Measurements from ENCODE around the gene FBXO11. TPM values are rescaled to one million over a fixed set of nuclear protein-coding genes. Genes with fewer than 3 reads are reported as not detected.

The FBXO11 gene
- total and polyA plus RNA-seq, 10 of the 15 experiments (the other 5 are each of a cell fraction or from before 2014, with no cell fraction given): 5.9 to 38.9 (median 22.5) TPM

DNA sequence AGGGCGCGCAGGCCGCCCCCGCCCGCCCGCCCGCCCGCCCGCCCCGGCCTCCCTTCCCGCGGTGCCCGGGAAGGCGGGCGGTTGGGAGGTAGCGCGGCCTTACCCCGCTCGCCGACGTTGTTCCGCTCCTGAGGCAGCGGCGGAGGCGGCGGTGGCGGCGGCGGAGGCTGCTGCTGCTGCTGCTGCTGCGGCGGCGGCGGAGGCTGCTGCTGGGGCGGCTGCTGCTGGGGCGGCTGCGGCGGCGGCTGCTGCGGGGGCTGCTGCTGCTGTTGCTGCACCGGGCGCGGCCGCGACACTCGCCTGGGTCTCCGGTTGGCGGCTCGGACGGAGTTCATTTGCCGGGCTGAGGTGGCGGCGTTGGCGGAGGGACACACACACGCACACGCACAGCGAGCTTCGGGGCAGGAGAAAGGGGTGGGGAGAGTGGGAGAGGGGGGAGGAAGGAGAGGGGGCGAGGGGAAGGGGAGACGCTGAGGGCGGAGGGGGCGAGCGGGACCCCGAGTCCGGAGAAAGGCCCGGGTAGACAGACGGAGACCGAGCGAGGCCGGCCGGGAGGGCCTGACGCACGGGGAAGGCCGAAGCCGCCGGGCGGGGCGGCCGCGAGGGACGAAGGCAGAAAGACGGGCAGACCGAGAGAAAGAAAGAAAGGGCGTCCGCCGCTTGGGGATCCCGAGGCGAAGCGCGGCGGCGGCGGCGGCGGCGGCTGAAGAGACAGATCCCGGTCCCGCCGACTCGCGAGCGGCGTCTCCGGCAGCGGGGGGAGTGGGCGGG, 727 bp downstream of the FBXO11 start:
- no peak overlapping the region; the same call in 1 of the 2 replicates for H2AFZ ChIP-seq (ENCODE audit: control insufficient read depth, low read depth, low read length)
- BruUV-seq (replicated peaks): no TSS peak
- peak overlapping the region; percentile 95 for H3K27ac ChIP-seq (ENCODE audit: control insufficient read depth, insufficient read depth)
- no peak for FAIRE-seq
- ChIA-PET RAD21 (ENCODE audit: unreplicated experiment) (no interaction called here), CTCF (no interaction called here), POLR2A (no interaction called here), SMC1A (ENCODE audit: uncharacterized antibody, unreplicated experiment) (no interaction called here)
- H4K20me1 ChIP-seq (ENCODE audit: control insufficient read depth, insufficient read depth): peaks cover 3% of the 10 kb centered on the region; the same call in 1 of the 2 replicates
- no peaks in the 10 kb centered on the region for H3K9me3 ChIP-seq (replicated peaks; ENCODE audit: control insufficient read depth, insufficient read depth, low read length)
- peak overlapping the region; percentile 77 for H3K4me3 ChIP-seq
- H3K4me1 ChIP-seq (ENCODE audit: control insufficient read depth, insufficient read depth, low read length): no peaks in the 10 kb centered on the region
- in situ Hi-C loops (cut with MboI): loop anchor here (10.0 kb wide), 1 partner anchor 429 kb away; no protein-coding TSS in a partner anchor
- peak overlapping the region; percentile 92 for H3K9ac ChIP-seq (ENCODE audit: control insufficient read depth, insufficient read depth, low read length)
- no peak for DNase-seq (ENCODE audit: low read depth, low spot score)
- intact Hi-C loops (cut with micrococcal nuclease; ENCODE audit: unreplicated experiment): loop anchor here (1.0 to 5.0 kb wide), 3 partner anchors 43 to 512 kb away; no protein-coding TSS in a partner anchor
- H3K4me2 ChIP-seq (ENCODE audit: control insufficient read depth, insufficient read depth): no peak overlapping the region
- WGBS (ENCODE audit: insufficient coverage, insufficient replicate concordance, low lambda C conversion rate, missing lambda C conversion rate): 1% methylated on average over 24 of the region's 105 CpGs
- ATAC-seq: peak; percentile 26
- no peaks in the 10 kb centered on the region for H3K36me3 ChIP-seq (ENCODE audit: control insufficient read depth in 2 of 2, insufficient read depth in 2 of 2, low read length in 1 of 2)
- peaks cover 53% of the 10 kb centered on the region for H3K79me2 ChIP-seq (ENCODE audit: control insufficient read depth, insufficient read depth, low read length)
- no peaks in the 10 kb centered on the region for H3K27me3 ChIP-seq (replicated peaks in 1 of 2; ENCODE audit: control insufficient read depth in 2 of 2, insufficient read depth in 2 of 2, low read length in 1 of 2)
- TF ChIP-seq BRCA1 (IDR thresholded peaks at IDR 0.05; ENCODE audit: low read depth, low read length): no peak
- TF ChIP-seq SMAD5 (IDR thresholded peaks at IDR 0.05; ENCODE audit: low read depth): no peak
- TF ChIP-seq MYC (IDR thresholded peaks at IDR 0.05; ENCODE audit: insufficient read depth, insufficient read length, insufficient replicate concordance, low read length, severe bottlenecking): no peak
- TF ChIP-seq IRF4 (IDR thresholded peaks at IDR 0.05; ENCODE audit: low read depth, low read length): no peak
- TF ChIP-seq, protein P1, sequence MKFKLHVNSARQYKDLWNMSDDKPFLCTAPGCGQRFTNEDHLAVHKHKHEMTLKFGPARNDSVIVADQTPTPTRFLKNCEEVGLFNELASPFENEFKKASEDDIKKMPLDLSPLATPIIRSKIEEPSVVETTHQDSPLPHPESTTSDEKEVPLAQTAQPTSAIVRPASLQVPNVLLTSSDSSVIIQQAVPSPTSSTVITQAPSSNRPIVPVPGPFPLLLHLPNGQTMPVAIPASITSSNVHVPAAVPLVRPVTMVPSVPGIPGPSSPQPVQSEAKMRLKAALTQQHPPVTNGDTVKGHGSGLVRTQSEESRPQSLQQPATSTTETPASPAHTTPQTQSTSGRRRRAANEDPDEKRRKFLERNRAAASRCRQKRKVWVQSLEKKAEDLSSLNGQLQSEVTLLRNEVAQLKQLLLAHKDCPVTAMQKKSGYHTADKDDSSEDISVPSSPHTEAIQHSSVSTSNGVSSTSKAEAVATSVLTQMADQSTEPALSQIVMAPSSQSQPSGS (IDR thresholded peaks at IDR 0.05; ENCODE audit: low read length): no peak
- no peak for TF ChIP-seq RAD21 (IDR thresholded peaks at IDR 0.05; ENCODE audit: insufficient read depth, low read depth, low read length)
- no peak for TF ChIP-seq NR2C1 (IDR thresholded peaks at IDR 0.05)
- no peak for TF ChIP-seq YBX1 (IDR thresholded peaks at IDR 0.05)
- TF ChIP-seq, protein P2, sequence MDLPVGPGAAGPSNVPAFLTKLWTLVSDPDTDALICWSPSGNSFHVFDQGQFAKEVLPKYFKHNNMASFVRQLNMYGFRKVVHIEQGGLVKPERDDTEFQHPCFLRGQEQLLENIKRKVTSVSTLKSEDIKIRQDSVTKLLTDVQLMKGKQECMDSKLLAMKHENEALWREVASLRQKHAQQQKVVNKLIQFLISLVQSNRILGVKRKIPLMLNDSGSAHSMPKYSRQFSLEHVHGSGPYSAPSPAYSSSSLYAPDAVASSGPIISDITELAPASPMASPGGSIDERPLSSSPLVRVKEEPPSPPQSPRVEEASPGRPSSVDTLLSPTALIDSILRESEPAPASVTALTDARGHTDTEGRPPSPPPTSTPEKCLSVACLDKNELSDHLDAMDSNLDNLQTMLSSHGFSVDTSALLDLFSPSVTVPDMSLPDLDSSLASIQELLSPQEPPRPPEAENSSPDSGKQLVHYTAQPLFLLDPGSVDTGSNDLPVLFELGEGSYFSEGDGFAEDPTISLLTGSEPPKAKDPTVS (IDR thresholded peaks at IDR 0.05; ENCODE audit: low read depth, low read length): no peak
- TF ChIP-seq, protein P3, sequence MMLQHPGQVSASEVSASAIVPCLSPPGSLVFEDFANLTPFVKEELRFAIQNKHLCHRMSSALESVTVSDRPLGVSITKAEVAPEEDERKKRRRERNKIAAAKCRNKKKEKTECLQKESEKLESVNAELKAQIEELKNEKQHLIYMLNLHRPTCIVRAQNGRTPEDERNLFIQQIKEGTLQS (IDR thresholded peaks at IDR 0.05; ENCODE audit: borderline replicate concordance, extremely low read depth, low read depth, low read length): no peak
- TF ChIP-seq MEF2B (IDR thresholded peaks at IDR 0.05; ENCODE audit: partially characterized antibody, poor library complexity, severe bottlenecking): no peak
- no peak for TF ChIP-seq TCF3 (IDR thresholded peaks at IDR 0.05; ENCODE audit: borderline replicate concordance, insufficient read depth, low read depth, low read length)
- no peak for TF ChIP-seq PAX5 (IDR thresholded peaks at IDR 0.05; ENCODE audit: borderline replicate concordance, low read depth, low read length)
- no peak for TF ChIP-seq MXI1 (IDR thresholded peaks at IDR 0.05; ENCODE audit: low read depth, low read length)
- no peak for TF ChIP-seq PAX8 (IDR thresholded peaks at IDR 0.05)
- no peak for TF ChIP-seq RUNX3 (IDR thresholded peaks at IDR 0.05; ENCODE audit: low read length)
- no peak for TF ChIP-seq HDAC2 (IDR thresholded peaks at IDR 0.05)
- no peak for TF ChIP-seq JUND (IDR thresholded peaks at IDR 0.05; ENCODE audit: low read depth, low read length)
- TF ChIP-seq GATAD2B (conservative IDR thresholded peaks at IDR 0.05; ENCODE audit: low read depth): no peak; the same call in 1 of the 2 replicates
- no peak for TF ChIP-seq BMI1 (IDR thresholded peaks at IDR 0.05; ENCODE audit: borderline replicate concordance)
- no peak for TF ChIP-seq ESRRA (IDR thresholded peaks at IDR 0.05; ENCODE audit: low read length)
- TF ChIP-seq, protein P4, sequence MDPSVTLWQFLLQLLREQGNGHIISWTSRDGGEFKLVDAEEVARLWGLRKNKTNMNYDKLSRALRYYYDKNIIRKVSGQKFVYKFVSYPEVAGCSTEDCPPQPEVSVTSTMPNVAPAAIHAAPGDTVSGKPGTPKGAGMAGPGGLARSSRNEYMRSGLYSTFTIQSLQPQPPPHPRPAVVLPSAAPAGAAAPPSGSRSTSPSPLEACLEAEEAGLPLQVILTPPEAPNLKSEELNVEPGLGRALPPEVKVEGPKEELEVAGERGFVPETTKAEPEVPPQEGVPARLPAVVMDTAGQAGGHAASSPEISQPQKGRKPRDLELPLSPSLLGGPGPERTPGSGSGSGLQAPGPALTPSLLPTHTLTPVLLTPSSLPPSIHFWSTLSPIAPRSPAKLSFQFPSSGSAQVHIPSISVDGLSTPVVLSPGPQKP (IDR thresholded peaks at IDR 0.05; ENCODE audit: low read depth, low read length): no peak

Data from GM12878 (cell line).